B cell (primary cell): ENCODE results near the gene TBC1D22A.

Experiments used
- EZH2 ChIP-seq: IDR thresholded peaks from 2 replicates; pipeline ENCODE4 v1.6.1; 2012; ENCODE audit warnings: borderline replicate concordance, low read depth, mild to moderate bottlenecking, moderate library complexity, low read length; ENCODE audit not compliant: insufficient read depth, poor library complexity, severe bottlenecking
- TF ChIP-seq, protein P1 (sequence below): fragments of 200-600 bp; IDR thresholded peaks from one replicate; pipeline ENCODE4 v1.8.0; 2022; ENCODE audit warnings: antibody characterized with exemption, mild to moderate bottlenecking

- TF ChIP-seq, protein P1, sequence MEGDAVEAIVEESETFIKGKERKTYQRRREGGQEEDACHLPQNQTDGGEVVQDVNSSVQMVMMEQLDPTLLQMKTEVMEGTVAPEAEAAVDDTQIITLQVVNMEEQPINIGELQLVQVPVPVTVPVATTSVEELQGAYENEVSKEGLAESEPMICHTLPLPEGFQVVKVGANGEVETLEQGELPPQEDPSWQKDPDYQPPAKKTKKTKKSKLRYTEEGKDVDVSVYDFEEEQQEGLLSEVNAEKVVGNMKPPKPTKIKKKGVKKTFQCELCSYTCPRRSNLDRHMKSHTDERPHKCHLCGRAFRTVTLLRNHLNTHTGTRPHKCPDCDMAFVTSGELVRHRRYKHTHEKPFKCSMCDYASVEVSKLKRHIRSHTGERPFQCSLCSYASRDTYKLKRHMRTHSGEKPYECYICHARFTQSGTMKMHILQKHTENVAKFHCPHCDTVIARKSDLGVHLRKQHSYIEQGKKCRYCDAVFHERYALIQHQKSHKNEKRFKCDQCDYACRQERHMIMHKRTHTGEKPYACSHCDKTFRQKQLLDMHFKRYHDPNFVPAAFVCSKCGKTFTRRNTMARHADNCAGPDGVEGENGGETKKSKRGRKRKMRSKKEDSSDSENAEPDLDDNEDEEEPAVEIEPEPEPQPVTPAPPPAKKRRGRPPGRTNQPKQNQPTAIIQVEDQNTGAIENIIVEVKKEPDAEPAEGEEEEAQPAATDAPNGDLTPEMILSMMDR, result no peak
- no peak for TF ChIP-seq EZH2
These were observed 309.6 kb downstream of the TBC1D22A start for GRCh38 chr22:47071807-47072641.
